ENCODE results near the gene ST3GAL3.

GRCh38 chr1:43893006-43893405 lies 185.7 kb downstream of the ST3GAL3 start:
- TF ChIP-seq CTCF (IDR thresholded peaks at IDR 0.05): no peak
- TF ChIP-seq POLR2AphosphoS5 (IDR thresholded peaks at IDR 0.05): no peak
- TF ChIP-seq POLR2A (IDR thresholded peaks at IDR 0.05): no peak

Data from breast epithelium (tissue), 3 donors.